ENCODE results near the gene TADA3. TPM values are rescaled to one million over a fixed set of nuclear protein-coding genes. Genes with fewer than 3 reads are reported as not detected.

TADA3 gene
- total RNA-seq, 1 experiment from 2014 or later = 49.0 TPM

DNA sequence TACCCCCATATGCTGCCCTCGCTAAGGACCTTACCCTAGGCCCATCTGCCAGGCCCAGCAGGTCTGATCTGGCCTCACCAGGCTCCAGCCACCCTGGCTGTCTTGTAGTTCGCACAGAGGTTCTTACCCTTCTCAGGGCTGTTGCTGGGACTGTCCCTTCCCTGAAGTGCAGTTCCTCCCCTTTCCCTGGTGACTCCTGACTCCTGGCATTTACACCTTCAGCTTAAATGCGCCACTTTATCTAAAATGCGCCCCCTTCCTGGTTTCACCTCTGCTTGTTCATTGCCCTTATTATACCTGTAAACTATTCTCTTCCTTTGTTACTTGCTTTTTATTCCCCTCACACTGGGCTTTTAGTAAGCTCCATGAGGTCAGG, 17.0 kb upstream of the TADA3 start (continued):
- TF ChIP-seq, protein P1, sequence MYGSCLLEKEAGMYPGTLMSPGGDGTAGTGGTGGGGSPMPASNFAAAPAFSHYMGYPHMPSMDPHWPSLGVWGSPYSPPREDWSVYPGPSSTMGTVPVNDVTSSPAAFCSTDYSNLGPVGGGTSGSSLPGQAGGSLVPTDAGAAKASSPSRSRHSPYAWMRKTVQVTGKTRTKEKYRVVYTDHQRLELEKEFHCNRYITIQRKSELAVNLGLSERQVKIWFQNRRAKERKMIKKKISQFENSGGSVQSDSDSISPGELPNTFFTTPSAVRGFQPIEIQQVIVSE (CRISPR knock-in tag; IDR thresholded peaks at IDR 0.05; ENCODE audit: borderline replicate concordance) = no peak
- no peak for TF ChIP-seq ZNF317 (CRISPR knock-in tag; IDR thresholded peaks at IDR 0.05; ENCODE audit: borderline replicate concordance, low read depth)
- no peak for TF ChIP-seq JUN (CRISPR knock-in tag; IDR thresholded peaks at IDR 0.05)

DNA sequence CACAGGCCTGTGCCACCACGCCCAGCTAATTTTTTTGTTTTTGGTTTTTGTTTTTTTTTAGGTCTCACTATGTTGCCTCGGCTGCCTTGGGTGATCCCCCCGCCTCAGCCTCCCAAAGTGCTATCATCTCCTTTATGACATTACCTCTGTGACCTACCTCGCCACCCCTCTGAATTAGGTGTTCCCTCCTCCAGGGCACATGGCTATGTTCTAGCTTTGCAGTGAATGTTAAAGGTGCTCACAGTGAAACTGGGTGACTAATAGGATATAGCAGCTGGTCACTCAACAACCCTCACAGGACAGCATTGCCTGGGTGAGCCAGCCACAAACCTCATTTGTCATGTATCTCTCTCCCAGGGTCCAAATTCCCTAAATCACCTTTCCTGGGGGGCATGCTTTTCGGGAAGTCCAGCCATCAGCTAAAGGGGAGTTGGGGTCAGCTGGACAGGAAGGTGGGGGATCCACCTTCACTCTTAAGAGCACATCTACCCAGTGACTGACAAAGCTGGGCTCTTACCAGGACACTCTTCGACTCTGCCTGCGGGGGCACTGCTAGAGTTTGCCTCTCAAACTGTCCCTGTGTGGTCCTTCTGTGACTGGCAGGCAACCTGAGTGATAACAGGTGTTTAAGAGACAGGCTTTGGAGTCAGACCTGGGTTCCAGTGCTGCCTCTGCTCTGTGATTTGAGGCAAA, 16.2 kb upstream of the TADA3 start:
- TF ChIP-seq EMX1 (CRISPR knock-in tag; IDR thresholded peaks at IDR 0.05) (0 out of 2 replicates have a peak, but pooled peaks have one; percentile 45), PRRX2 (CRISPR knock-in tag; IDR thresholded peaks at IDR 0.05) (no peak)
- CTCF ChIA-PET = interaction anchor here (0.7 to 2.1 kb wide), 9 partner anchors 16 to 305 kb away, joined by 3 to 13 read pairs (median 4); partner anchors contain the start of genes ARPC4 and CRELD1
- DNase-seq (ENCODE audit: low spot score) (peak; percentile 64), ATAC-seq (peak; percentile 46)
- peaks cover 23% of the 10 kb centered on the region for H3K4me1 Mint-ChIP-seq
- H3K36me3 Mint-ChIP-seq = peaks cover 18% of the 10 kb centered on the region
- POLR2A ChIA-PET = interaction anchor here (1.0 to 1.8 kb wide), 2 partner anchors 16 to 20 kb away, joined by 3 to 6 read pairs; partner anchors contain the start of genes ARPC4 and TADA3
- H3K4me3 Mint-ChIP-seq = no peak overlapping the region
- no peaks in the 10 kb centered on the region for H3K9me3 Mint-ChIP-seq
- H3K27me3 Mint-ChIP-seq (ENCODE audit: low read depth) = peaks cover 17% of the 10 kb centered on the region
- peak overlapping the region; percentile 77 for H3K27ac Mint-ChIP-seq

DNA sequence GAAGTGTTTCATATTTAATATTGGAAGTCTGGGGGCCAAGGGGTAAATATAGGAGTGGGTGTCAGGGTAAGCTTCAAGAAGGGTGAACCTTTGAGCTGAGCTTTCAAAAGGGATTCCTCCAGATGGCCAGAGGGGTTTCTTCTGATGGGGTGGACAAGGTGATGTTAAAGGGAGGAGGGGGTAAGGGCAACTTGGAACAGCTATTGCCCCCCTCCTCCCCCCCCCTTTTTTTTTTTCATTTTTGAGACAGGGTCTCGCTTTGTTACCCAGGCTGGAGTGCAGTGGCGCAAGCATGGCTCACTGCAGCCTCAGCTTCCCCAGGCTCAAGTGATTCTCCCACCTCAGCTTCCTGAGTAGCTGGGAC, 15.7 kb upstream of the TADA3 start:
- ChIA-PET POLR2A (interaction anchor here (1.0 to 1.8 kb wide), 2 partner anchors 15 to 20 kb away, joined by 3 to 6 read pairs; partner anchors contain the start of genes ARPC4 and TADA3), CTCF (interaction anchor here (0.7 to 2.0 kb wide), 7 partner anchors 15 to 304 kb away, joined by 3 to 13 read pairs (median 4); partner anchors contain the start of gene ARPC4)
- Mint-ChIP-seq H3K27ac (no peak overlapping the region), H3K9me3 (no peaks in the 10 kb centered on the region), H3K4me3 (no peak overlapping the region), H3K36me3 (peaks cover 23% of the 10 kb centered on the region), H3K27me3 (ENCODE audit: low read depth) (peaks cover 17% of the 10 kb centered on the region), H3K4me1 (peaks cover 23% of the 10 kb centered on the region)
- no peak for TF ChIP-seq ZNF263 (CRISPR knock-in tag; IDR thresholded peaks at IDR 0.05; ENCODE audit: low read depth)
- TF ChIP-seq GTF2I (CRISPR knock-in tag; conservative IDR thresholded peaks at IDR 0.05) = no peak
- TF ChIP-seq NR1H2 (CRISPR knock-in tag; IDR thresholded peaks at IDR 0.05) = no peak
- TF ChIP-seq ZNF138 (CRISPR knock-in tag; conservative IDR thresholded peaks at IDR 0.05) = no peak
- no peak for TF ChIP-seq MYBL2 (CRISPR knock-in tag; IDR thresholded peaks at IDR 0.05)
- TF ChIP-seq, protein P2, sequence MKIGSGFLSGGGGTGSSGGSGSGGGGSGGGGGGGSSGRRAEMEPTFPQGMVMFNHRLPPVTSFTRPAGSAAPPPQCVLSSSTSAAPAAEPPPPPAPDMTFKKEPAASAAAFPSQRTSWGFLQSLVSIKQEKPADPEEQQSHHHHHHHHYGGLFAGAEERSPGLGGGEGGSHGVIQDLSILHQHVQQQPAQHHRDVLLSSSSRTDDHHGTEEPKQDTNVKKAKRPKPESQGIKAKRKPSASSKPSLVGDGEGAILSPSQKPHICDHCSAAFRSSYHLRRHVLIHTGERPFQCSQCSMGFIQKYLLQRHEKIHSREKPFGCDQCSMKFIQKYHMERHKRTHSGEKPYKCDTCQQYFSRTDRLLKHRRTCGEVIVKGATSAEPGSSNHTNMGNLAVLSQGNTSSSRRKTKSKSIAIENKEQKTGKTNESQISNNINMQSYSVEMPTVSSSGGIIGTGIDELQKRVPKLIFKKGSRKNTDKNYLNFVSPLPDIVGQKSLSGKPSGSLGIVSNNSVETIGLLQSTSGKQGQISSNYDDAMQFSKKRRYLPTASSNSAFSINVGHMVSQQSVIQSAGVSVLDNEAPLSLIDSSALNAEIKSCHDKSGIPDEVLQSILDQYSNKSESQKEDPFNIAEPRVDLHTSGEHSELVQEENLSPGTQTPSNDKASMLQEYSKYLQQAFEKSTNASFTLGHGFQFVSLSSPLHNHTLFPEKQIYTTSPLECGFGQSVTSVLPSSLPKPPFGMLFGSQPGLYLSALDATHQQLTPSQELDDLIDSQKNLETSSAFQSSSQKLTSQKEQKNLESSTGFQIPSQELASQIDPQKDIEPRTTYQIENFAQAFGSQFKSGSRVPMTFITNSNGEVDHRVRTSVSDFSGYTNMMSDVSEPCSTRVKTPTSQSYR (CRISPR knock-in tag; IDR thresholded peaks at IDR 0.05) = no peak
- TF ChIP-seq, protein P3, sequence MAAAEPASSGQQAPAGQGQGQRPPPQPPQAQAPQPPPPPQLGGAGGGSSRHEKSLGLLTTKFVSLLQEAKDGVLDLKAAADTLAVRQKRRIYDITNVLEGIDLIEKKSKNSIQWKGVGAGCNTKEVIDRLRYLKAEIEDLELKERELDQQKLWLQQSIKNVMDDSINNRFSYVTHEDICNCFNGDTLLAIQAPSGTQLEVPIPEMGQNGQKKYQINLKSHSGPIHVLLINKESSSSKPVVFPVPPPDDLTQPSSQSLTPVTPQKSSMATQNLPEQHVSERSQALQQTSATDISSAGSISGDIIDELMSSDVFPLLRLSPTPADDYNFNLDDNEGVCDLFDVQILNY (CRISPR knock-in tag; IDR thresholded peaks at IDR 0.05) = no peak
- no peak for TF ChIP-seq PRRX2 (CRISPR knock-in tag; IDR thresholded peaks at IDR 0.05)
- no peak for TF ChIP-seq HMGA2 (CRISPR knock-in tag; IDR thresholded peaks at IDR 0.05)
- TF ChIP-seq ZNF219 (CRISPR knock-in tag; IDR thresholded peaks at IDR 0.05; ENCODE audit: borderline replicate concordance) = no peak
- TF ChIP-seq JUN (CRISPR knock-in tag; IDR thresholded peaks at IDR 0.05) = no peak
- no peak for TF ChIP-seq ATF1 (CRISPR knock-in tag; IDR thresholded peaks at IDR 0.05)
- TF ChIP-seq TEAD1 (CRISPR knock-in tag; IDR thresholded peaks at IDR 0.05) = no peak
- TF ChIP-seq, protein P4, sequence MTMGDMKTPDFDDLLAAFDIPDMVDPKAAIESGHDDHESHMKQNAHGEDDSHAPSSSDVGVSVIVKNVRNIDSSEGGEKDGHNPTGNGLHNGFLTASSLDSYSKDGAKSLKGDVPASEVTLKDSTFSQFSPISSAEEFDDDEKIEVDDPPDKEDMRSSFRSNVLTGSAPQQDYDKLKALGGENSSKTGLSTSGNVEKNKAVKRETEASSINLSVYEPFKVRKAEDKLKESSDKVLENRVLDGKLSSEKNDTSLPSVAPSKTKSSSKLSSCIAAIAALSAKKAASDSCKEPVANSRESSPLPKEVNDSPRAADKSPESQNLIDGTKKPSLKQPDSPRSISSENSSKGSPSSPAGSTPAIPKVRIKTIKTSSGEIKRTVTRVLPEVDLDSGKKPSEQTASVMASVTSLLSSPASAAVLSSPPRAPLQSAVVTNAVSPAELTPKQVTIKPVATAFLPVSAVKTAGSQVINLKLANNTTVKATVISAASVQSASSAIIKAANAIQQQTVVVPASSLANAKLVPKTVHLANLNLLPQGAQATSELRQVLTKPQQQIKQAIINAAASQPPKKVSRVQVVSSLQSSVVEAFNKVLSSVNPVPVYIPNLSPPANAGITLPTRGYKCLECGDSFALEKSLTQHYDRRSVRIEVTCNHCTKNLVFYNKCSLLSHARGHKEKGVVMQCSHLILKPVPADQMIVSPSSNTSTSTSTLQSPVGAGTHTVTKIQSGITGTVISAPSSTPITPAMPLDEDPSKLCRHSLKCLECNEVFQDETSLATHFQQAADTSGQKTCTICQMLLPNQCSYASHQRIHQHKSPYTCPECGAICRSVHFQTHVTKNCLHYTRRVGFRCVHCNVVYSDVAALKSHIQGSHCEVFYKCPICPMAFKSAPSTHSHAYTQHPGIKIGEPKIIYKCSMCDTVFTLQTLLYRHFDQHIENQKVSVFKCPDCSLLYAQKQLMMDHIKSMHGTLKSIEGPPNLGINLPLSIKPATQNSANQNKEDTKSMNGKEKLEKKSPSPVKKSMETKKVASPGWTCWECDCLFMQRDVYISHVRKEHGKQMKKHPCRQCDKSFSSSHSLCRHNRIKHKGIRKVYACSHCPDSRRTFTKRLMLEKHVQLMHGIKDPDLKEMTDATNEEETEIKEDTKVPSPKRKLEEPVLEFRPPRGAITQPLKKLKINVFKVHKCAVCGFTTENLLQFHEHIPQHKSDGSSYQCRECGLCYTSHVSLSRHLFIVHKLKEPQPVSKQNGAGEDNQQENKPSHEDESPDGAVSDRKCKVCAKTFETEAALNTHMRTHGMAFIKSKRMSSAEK (CRISPR knock-in tag; IDR thresholded peaks at IDR 0.05; ENCODE audit: borderline replicate concordance) = no peak
- no peak for TF ChIP-seq CREB1 (CRISPR knock-in tag; IDR thresholded peaks at IDR 0.05)
- TF ChIP-seq FOXK1 (CRISPR knock-in tag; IDR thresholded peaks at IDR 0.05) = no peak
- TF ChIP-seq, protein P5, sequence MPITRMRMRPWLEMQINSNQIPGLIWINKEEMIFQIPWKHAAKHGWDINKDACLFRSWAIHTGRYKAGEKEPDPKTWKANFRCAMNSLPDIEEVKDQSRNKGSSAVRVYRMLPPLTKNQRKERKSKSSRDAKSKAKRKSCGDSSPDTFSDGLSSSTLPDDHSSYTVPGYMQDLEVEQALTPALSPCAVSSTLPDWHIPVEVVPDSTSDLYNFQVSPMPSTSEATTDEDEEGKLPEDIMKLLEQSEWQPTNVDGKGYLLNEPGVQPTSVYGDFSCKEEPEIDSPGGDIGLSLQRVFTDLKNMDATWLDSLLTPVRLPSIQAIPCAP (CRISPR knock-in tag; IDR thresholded peaks at IDR 0.05) = no peak
- no peak for TF ChIP-seq FOXJ3 (CRISPR knock-in tag; IDR thresholded peaks at IDR 0.05; ENCODE audit: borderline replicate concordance)
- ATAC-seq = no peak
- no peak for DNase-seq (ENCODE audit: low spot score)
